NCI-H146 treated with DMSO at 0.1 percent for 48 hours (cell line): ENCODE data around the gene RERE.

ENCODE experiments used
- DNase-seq: peaks from one replicate; lab custom pipeline; 2025; ENCODE audit not compliant: unreplicated experiment; lab: John Stamatoyannopoulos, UW

The RERE gene

GRCh38 chr1:8495928-8496401, 321.5 kb downstream of the RERE start:
- no peak for DNase-seq

- DNase-seq: no peak
Observed at GRCh38 chr1:8494681-8495080, 322.8 kb downstream of the RERE start.

- no peak for DNase-seq
Observed at GRCh38 chr1:8493916-8494540, 323.4 kb downstream of the RERE start.

GRCh38 chr1:8487249-8487648, 330.2 kb downstream of the RERE start:
- DNase-seq: no peak

GRCh38 chr1:8486047-8486446, 331.4 kb downstream of the RERE start:
- no peak for DNase-seq

GRCh38 chr1:8483586-8483985, 333.9 kb downstream of the RERE start:
- DNase-seq: no peak

- no peak for DNase-seq
Observed at GRCh38 chr1:8482979-8483381, 334.5 kb downstream of the RERE start.

GRCh38 chr1:8481650-8482380, 335.6 kb downstream of the RERE start:
- DNase-seq: no peak

GRCh38 chr1:8478566-8478965, 338.9 kb downstream of the RERE start:
- DNase-seq: no peak

- DNase-seq: no peak
Observed at GRCh38 chr1:8477983-8478362, 339.5 kb downstream of the RERE start.

GRCh38 chr1:8477166-8477982, 340.1 kb downstream of the RERE start:
- DNase-seq: no peak

GRCh38 chr1:8476006-8476405, 341.4 kb downstream of the RERE start:
- DNase-seq: no peak

GRCh38 chr1:8474369-8474768, 343.1 kb downstream of the RERE start:
- no peak for DNase-seq

- DNase-seq: no peak
Observed at GRCh38 chr1:8473891-8474300, 343.5 kb downstream of the RERE start.

GRCh38 chr1:8473121-8473875, 344.1 kb downstream of the RERE start:
- DNase-seq: no peak

GRCh38 chr1:8472668-8473067, 344.8 kb downstream of the RERE start:
- no peak for DNase-seq

- no peak for DNase-seq
Observed at GRCh38 chr1:8471451-8471850, 346.0 kb downstream of the RERE start.

GRCh38 chr1:8468751-8469150, 348.7 kb downstream of the RERE start:
- no peak for DNase-seq

- DNase-seq: no peak
Observed at GRCh38 chr1:8467308-8467707, 350.1 kb downstream of the RERE start.

GRCh38 chr1:8465692-8466091, 351.7 kb downstream of the RERE start:
- no peak for DNase-seq

GRCh38 chr1:8465013-8465412, 352.4 kb downstream of the RERE start:
- no peak for DNase-seq
